A204.1 (cell line): ENCODE results near the gene BUB1B.

Source experiments
- FAIRE-seq: peaks from 2 replicates; lab custom pipeline; 2012; peaks lifted over from hg19 to GRCh38; lab: Jason Lieb, UNC

Gene BUB1B

DNA sequence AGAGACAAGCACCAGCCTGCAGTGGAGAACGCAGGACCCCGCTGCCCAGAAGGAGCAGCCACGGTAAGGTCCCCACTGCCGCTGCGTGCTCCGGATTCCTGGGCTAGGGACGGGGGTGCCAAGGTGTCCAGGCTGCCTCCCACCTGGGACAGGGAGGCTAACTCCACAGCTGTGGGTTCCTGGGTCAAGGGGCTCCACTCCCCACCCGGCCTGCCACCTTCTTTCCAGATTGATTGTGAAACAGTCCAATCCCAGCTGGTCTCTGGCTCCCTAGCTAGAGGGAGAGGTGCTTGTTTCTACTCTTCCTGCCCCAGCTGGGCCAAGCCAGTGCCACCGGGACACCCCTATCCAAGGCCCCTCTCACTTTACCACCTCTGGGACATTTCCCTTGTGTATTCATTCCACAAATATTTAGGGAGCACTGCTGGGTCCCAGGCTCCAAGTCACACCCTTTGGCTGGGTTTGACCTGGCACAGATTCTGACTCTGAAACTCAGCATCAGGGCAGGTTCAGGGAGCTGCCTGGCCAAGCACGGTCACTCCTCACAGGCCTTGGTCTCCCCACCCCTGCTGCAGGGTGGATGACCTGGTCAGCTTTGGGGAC is 79.9 kb downstream of the BUB1B start:
- FAIRE-seq = no peak

DNA sequence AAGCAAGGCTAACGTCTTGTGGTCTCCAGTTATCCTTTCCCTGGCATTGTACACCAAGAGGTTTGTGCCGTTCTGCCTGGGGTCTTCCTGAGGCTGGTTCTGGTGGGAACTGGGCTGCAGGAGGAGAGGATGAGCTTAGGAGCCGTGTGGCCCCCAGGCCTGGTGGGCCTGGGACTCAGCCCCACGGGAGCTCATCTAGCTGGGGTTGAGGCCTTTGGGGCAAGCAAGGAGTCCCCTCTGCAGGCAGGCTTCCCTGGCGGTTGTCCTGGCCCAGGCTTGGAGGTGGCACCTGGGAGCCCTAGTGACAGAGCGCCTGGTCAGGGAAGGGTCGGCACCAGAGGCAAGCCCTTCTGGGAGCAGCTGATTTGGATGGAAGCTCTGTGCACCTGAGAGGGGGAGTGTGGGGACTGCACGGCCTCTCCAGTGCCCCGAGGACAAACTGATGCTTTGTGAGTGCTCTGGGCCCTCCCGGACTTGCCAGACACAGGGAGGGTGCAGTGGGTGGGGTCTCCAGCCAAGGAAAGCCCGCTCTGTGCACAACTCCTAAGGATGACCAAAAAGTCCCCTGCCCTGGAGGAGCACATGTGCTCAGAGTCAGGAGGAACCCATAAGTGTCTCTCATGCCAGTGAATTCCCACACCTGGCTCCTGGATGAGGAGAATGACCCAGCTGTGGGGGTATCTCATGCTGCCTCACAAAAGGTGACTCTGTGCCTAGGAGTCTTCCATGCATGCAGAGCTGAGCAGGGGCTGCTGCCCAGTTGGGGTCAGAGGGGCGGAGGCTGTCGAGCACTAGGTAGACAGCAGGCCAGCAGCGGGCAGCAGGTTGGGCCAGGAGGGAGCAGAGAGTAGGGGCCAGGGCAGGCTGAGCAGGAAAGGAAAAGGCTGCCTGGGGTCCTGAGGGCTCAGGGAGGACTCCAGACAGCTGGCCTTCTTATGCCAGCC is 80.7 kb downstream of the BUB1B start:
- no peak for FAIRE-seq

DNA sequence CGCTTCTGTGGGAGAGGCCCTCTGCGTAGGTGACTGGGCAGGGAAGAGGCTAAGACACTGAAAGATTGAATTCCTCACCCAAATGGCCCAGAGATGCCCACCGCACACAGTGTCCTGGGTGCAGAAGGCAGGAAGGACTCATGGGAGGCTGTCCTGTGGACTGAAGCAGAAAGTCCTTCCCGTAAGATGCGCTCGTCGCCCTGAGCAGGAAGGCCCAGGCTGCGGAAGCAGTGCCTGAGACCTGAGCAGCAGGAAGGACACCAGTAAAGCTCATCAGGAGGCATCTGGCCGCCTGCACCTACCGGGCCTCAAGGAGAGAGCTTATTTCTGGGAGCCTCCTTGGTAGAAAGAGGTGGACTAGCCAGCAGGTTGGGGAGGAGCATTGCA is 81.3 kb downstream of the BUB1B start:
- FAIRE-seq = no peak

DNA sequence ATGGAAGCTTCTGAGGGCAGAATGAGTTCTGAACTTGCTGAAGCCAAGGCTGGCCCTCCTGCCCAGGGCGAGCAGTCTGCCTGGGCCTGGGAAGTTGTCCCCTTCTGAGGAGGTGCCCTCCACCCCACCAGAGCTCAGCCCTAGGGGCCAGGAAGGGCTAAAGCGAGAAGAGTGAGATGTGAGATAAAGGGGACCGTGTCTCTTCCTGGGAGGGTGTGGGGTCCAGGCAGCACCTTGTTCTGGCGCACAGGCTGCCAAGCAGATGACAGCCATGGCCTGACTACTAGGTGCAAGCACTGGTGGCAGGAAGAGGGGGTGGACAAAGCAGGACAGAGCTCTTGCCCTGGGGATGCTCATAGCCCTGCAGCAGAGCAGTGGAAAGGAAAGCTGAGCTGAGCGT is 81.7 kb downstream of the BUB1B start:
- FAIRE-seq = no peak

DNA sequence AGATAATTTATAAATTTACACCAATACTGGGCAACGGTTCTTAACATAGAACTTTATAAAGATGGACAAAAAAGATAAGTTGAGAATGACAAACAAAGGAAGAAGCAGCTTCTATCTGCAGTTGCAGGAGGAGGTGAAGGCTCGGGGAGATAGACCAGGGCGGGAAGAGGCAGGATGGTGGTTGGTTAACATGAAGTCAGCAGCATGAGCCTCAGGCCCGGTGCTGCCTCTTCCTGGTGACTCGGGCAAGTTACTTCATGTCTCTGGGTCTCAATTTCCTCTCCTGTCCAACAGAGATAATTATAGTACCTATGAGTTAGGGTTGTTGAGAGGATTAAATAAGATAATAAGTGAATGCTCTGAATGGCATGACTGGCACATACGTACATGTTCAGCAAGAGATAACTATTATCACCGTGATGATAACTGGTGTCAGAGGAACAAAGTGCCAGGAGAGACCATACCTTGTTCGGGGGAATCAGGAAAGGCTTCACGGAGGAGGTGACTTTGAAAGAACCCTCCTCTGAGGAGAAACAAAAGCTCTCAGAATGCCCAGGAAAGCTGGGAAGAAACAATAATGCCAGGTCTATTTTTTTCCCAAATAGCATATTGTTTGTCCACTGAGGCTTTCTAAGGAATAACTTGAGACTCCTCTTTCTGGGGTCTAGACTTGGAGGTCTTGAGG is 82.4 kb downstream of the BUB1B start:
- no peak for FAIRE-seq

DNA sequence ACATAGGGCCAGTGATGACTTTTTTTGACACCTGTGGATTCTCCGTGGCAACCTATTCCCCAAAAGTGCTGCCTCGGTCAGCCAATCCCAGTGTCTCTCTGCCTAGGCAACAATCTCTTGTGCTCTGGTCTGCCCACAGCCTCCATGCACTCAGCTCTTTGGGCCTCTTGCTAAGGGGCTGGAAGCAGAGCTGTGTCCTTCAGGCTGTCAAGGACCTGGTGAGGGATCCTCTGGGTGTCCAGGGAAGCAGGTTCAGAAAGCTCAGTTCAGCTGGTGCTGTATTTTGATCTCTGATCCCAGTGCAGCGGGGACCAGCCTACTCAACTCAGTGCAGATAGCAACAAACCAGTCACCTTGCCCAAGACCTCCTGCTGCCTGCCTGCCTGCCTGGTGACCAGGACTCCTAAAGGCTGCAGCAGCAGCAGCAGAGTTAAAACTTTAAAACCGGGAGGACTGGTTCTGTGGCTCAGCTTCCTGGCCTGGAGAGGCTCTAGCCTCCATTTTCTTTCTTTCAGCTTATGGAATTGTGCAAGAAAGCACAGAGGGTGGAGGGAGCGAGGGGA is 84.2 kb downstream of the BUB1B start:
- FAIRE-seq = no peak

DNA sequence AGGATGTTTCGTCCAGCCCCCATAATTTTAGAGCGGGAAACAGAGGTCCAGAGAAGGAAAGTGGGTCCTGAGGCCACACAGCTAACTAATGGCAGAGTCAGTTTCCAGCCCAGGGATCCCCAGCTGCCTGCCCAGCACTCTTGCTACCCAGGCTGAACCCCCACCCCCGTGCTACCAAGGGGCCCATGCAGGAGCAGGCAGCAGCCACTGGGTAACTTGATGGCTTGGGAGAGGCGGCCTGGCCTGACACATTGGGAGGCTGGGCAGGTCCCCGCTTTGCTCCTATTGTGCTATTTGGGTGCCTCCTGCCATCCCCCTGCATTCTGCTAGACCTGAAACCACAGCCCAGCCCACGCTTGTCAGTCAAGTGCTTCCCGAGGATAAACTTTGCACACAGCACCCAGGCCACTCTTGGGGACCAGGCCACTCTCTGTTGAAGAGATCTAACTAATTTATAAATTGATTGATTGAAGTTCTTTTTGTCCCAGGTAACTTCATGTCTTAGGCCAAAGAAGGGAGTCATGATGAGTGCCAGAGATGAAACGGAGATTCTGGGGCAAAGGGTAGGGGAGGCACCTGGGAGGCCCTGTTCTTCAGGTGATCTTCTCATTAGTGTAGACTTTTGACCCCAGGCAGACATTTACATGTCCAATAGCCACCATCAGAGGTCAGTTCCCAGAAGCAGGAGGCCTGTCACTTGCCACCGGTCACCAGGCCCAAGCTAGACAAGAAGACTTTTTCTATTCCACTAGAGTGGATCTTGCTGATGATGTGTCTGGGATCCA is 85.0 kb downstream of the BUB1B start:
- no peak for FAIRE-seq

DNA sequence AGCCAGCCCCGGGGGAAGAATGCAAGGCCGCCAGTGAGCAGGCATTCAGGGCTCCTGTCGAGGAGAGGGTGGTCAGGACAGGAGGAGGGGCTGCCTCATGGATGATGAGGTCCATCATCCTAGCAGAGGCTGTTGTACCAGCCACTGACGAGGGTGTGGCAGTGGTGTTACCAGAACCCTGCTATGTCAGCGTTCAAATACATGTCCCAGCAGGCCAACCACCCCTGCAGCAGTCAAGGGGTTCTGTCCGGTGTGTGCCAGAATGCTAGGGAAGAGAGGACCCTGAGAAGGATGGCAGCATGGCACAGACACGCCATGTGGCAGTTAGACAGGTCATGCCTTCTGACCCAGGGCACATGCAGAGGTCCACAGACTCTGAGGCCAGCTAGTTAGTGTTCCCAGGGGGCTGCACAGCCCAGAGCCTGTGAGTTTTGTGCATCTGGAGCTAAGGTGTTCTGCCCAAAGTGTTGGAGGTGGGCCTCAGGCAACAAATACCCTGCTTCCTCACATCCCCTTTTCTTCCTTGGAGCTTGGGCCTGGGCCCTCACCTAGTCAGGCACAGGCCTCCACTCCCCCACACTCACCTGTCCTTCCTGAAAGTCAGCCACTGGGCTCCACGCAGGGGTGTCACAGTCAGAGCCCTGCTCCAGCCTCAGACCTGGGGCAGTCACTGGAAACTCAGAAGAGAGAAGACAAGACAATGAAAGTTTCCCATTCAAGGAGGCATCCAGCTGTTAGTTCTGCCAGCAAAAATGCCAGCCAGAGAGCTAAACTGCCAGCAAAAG is 85.8 kb downstream of the BUB1B start:
- FAIRE-seq = no peak

DNA sequence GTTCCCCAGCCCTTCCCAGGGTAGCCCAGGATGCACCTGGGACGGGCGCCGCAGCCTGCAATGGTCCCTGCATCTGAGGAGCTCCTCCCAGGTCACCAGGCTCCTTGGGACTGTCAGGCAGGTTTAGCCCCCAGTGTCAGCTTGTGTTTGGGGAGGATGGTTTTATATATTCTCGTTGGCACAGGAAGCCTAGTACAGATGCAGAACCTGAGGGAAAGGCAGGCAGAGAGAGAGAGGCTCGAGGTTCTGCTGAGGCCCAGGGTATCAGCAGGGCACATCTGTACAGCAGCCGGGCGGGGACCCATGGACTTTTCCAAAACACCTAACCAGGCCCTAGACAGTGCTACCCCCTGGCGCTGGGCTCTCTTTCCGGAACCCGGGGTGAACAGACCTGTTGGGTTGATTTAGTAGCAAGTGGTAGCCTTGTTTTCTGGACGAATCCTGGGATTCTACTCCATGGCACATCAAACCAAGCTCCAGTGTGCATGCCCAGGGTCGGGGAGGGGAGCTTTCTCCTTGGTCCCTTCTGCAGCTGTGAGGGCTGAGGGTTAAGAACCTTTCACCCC is 86.6 kb downstream of the BUB1B start:
- no peak for FAIRE-seq

DNA sequence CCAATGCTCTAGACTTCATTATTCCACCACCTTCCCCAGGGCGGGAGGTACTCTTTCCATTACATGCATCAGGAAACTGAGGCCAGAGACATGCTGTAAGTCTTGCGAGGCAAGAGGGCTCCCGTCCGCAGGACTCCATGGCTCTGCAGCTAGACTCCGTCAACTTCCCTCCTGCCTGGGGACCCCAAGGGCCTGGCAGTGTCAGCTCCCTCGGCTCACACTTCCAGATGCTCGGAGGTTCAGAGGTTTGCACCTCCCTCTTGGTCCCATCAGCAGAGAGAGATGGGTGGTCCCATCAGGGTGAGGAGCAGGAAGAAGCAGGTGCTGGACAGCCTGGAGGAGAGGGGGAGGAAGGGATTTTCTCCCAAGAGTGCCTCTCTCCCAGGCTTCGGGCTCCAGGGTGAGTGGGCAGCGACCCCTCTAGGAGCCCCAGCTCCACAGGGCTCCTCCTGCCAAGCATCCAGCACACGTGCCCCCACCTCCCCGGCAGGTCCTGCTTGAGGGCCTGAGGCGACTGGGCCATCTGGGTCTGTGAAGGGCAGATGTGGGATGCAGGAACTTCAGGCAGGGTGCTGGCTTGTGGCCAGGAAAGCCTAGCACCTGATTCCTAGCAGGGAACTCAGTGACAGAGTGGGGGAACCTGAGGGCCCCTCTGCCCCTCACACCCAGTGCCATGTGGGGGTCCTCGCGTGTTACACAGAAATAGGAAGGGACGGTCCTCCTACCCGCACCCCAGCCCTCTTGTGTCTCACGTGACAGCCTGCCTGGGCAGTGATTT is 87.3 kb downstream of the BUB1B start:
- no peak for FAIRE-seq

DNA sequence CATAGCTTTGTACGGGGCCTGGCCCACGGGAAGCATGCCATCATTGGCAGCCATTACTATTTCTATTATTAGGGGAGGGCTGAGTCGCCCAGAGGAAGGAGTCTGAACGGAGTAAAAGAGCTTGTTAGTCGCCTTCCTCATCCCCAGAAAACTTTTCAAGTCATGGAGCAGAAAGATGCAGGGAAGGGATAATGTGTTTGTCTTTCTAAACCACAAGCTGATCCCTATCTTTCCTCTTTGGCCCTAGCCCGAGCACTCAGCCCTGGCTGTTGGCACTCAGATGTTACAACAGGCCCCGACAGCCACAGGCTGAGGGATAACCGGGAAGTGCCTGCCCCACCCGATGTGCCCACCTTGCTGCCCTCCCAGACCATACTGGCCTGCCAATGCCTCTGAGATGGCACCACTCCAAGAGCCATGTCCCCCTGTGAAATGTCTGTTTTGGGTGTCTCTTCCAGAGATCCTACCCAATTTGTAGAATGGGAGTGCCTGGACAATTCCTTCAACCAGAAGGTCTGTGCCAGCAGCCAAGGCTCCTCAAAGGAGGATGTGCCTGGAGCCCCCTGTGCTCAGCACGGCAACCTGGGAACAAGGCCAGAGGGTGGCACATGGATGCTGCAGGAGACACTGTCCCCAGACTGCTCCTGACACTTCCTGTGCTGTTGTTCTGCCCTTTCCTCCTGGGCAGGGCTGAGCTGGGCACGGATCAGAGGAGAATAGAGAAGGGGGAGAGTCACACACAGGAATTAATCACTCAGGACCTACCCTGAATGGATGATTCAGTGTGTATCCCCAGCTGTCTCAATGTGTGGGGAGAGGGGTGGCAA is 88.8 kb downstream of the BUB1B start:
- no peak for FAIRE-seq

DNA sequence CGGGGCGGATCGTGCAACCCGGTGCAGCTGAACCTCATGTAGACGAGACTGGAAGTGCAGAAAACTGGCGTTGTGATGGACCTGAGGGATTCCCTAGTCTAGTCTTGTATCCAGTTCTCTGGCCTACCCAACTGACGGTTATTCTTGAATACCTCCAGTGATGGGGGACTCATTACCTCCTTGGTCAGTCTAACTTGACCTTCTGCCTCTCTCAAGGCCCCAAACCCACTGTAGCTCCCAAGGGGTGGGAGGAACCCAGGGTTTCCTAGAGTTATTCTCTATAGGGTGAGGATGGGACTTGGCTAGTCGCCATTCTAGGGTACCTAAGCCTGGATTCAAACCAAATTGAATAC is 89.4 kb downstream of the BUB1B start:
- no peak for FAIRE-seq

DNA sequence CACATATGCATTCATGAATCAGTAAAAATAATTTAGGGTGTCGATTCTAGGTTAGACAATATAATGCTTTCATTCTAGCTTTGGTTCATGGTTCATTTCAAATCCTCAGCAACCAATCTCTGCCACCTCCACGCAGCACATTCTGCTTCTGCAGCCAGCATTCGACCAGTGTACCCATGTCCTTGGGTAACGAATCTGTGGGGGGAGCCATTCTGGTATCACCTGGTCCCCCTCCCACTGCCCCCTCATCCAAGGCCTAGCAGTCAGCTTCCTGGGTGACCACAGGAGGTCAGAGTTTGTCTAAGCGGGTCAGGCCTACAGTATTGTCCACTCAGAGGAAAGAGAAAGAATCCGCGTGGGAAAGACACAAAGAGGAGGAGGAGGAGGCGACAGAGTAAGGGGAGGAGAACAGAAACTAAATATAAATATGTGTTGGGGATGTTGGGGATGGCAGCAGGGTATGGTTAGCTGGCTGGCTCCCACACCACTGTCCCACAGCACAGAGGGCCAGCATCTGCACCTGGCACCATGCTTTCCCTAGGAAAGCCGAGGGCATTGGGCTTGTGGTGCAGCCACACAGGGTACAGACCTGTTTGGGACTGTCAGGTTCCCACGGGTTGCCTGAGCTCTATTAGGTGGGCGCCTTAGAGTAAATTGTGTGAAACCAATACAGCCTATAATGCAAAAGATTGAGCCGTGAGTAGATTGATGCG is 90.1 kb downstream of the BUB1B start:
- no peak for FAIRE-seq

DNA sequence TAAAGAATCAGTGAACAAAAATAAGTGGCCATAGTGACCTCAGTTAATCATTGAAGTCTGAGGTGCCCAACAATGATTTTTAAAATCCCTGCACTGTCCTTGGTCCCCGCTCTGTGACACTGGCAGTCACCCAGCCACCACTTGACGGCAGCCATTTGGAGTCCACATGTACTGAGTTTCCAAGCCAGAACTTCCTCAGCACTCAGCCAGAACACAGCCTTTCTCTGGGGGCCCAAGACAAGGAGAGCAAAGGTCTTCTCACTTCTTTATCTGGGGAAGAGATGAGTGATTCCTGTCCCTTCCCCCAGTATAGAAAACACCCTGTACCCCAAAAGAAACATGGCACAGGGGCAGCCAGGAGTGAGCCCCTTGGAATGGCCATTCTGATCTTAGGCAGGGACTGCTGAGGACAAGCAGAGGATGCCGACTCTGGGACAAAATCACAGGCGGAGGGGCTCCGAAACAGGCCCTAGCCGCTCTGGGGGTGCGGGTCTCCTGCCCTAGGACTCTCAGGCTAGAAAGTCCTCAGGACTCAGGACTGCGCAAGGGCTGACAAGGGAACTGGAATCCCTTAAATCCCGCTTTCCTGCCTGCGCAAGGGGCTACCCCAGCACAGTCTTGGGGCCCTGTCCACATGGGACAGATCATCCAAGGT is 90.7 kb downstream of the BUB1B start:
- no peak for FAIRE-seq

DNA sequence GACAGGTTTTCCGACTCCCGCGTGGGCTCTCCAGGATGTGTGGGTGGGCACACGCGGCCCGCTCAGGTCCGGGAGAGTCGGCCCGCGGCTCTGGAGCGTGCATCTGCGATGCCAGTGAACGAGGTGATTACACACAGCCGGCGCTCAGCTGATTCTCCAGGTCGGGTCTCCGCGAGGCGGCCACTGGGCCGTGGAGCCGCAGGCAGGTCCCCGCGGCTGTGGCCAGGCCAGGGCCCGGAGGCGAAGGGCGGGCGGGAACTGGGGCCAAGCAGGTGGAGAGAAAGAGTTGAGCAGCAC is 91.2 kb downstream of the BUB1B start:
- no peak for FAIRE-seq

DNA sequence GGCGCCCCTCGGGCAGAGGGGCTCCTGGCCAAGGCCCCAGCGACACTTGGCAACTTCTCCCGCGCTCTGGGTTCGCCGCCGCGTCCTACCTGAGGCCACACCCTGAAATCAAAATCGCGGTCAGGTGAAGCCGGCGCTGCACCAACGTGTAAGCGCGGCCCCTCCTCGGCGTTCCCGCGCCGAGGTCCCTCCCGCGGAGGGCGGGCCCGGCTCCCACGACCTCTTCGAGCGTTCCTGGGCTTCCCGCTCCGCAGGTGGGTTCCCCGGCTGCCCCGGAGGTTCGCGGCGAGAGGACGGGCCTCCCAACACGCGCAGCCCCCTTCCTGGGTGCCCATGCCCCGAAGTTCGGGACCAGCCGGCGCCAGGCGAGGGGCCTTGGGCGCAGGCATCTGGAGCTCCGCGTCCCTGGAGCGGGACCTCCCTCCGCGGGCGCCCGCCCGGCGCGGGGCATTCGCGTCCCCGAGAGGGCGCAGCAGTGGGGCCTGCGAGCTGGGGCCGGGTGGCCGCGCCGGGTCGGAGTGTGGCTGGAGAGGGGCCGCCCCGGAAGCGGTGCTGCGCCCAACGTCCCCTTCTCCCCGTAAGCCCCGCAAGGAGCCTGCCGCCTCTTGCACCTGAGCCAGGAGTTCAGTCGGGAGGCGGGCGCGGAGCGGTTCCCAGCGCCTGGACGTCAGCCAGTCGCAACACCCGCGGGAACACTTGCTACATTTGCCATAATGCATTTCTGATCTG is 91.7 kb downstream of the BUB1B start:
- no peak for FAIRE-seq

DNA sequence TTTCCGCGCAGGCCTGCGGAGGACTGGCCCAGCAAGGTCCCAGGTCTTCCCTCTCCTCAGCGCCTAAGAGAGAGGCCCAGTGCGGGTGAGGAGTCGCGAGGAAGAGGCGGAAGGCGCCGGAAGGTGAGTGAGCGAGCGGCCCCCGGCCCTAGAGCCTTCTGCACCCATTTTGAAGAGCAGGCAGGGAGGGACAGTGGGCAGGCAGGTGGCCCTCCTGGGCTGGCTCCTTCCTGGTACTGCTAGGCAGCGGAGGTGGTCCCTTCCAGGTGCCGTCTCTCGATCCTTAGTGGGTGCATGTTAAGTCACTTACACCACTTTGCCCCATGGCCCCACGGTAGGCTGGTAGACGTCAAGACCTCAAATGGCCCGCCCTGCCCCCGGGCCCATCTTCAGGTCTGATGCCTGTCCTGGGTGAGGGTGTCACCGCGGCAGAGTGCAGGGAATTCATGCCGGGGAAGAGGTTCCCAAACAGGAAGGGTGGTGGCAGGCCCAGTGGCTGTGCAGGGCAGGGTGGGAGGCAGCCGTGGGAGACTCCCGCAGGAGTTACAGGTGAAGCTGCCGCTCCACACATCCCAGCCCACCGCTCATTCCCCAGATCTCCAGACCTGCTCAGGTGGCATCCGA is 92.4 kb downstream of the BUB1B start:
- FAIRE-seq = no peak
